ENCODE measurements around the gene PIAS3.
"Not testable (repeated sequence)": the region's sequence is repeated elsewhere in the genome, so short reads cannot be mapped to it uniquely, and the experiment has no call there.

Gene PIAS3

GRCh38 chr1:145822779-145823331 is 36.0 kb downstream of the PIAS3 start:
- DNase-seq, result not testable (repeated sequence)

- DNase-seq, result not testable (repeated sequence)
Observed at GRCh38 chr1:145818095-145818494, 40.8 kb downstream of the PIAS3 start.

- DNase-seq, result not testable (repeated sequence)
Observed at GRCh38 chr1:145812977-145813810, 45.7 kb downstream of the PIAS3 start.

- DNase-seq, result no peak
Observed at GRCh38 chr1:145806844-145807243, 52.0 kb downstream of the PIAS3 start.

GRCh38 chr1:145806408-145806807 is 52.5 kb downstream of the PIAS3 start:
- no peak for DNase-seq

GRCh38 chr1:145805057-145805456 is 53.8 kb downstream of the PIAS3 start:
- DNase-seq, result no peak

GRCh38 chr1:145804235-145805045 is 54.4 kb downstream of the PIAS3 start:
- no peak for DNase-seq

- DNase-seq, result no peak
Observed at GRCh38 chr1:145799806-145800205, 59.1 kb downstream of the PIAS3 start.

Data from femur (tissue), 1 donor.